Measurements from ENCODE around the gene SCN8A.

DNA sequence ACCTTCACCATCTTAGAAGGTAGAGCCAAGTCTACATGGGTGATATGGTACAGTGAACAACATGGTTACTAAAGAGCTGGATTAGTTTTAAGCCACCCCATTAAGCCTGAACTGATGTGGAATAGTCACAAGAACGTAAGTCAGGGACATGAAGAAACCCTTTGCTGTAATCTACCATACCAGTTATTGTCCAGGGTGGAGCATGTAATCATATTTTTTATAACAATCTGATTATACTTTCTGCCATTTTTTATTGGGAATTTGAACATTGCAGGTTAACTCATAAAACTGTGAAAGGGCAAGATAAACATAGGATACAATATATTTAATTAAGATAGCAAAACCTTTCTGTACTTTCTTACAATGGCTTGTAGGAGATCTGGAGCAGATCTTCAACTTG lies 153.9 kb downstream of the SCN8A start:
- TF ChIP-seq, protein P1, sequence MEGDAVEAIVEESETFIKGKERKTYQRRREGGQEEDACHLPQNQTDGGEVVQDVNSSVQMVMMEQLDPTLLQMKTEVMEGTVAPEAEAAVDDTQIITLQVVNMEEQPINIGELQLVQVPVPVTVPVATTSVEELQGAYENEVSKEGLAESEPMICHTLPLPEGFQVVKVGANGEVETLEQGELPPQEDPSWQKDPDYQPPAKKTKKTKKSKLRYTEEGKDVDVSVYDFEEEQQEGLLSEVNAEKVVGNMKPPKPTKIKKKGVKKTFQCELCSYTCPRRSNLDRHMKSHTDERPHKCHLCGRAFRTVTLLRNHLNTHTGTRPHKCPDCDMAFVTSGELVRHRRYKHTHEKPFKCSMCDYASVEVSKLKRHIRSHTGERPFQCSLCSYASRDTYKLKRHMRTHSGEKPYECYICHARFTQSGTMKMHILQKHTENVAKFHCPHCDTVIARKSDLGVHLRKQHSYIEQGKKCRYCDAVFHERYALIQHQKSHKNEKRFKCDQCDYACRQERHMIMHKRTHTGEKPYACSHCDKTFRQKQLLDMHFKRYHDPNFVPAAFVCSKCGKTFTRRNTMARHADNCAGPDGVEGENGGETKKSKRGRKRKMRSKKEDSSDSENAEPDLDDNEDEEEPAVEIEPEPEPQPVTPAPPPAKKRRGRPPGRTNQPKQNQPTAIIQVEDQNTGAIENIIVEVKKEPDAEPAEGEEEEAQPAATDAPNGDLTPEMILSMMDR (IDR thresholded peaks at IDR 0.05), result no peak
- TF ChIP-seq POLR2A (IDR thresholded peaks at IDR 0.05), result no peak

Measured in testis (tissue), 2 donors.